MM.1S (cell line): ENCODE data around the gene AFG1L.

ENCODE experiments used
- EZH2 ChIP-seq: fragments of 300-600 bp; sonication (generic); optimal IDR thresholded peaks from 2 replicates; pipeline ENCODE3; 2017; ENCODE audit warnings: low read depth, mild to moderate bottlenecking, antibody characterized with exemption, low read length, mixed read lengths
- EZH2phosphoT487 ChIP-seq: fragments of 300-600 bp; sonication (generic); IDR thresholded peaks from 2 replicates; pipeline ENCODE4 v1.6.1; 2018; ENCODE audit warnings: antibody characterized with exemption, low read length
- TF ChIP-seq, protein P1 (sequence below): fragments of 300-600 bp; sonication (generic); IDR thresholded peaks from 2 replicates; pipeline ENCODE4 v1.5.1; 2016; ENCODE audit warnings: antibody characterized with exemption, low read length, mixed read lengths

GRCh38 chr6:108559884-108560462 lies 265.1 kb downstream of the AFG1L start:
- TF ChIP-seq, protein P1, sequence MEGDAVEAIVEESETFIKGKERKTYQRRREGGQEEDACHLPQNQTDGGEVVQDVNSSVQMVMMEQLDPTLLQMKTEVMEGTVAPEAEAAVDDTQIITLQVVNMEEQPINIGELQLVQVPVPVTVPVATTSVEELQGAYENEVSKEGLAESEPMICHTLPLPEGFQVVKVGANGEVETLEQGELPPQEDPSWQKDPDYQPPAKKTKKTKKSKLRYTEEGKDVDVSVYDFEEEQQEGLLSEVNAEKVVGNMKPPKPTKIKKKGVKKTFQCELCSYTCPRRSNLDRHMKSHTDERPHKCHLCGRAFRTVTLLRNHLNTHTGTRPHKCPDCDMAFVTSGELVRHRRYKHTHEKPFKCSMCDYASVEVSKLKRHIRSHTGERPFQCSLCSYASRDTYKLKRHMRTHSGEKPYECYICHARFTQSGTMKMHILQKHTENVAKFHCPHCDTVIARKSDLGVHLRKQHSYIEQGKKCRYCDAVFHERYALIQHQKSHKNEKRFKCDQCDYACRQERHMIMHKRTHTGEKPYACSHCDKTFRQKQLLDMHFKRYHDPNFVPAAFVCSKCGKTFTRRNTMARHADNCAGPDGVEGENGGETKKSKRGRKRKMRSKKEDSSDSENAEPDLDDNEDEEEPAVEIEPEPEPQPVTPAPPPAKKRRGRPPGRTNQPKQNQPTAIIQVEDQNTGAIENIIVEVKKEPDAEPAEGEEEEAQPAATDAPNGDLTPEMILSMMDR = no peak
- TF ChIP-seq EZH2phosphoT487 = no peak
- no peak for TF ChIP-seq EZH2
